Measurements from ENCODE around the gene ZNF436.

ZNF436 gene

DNA sequence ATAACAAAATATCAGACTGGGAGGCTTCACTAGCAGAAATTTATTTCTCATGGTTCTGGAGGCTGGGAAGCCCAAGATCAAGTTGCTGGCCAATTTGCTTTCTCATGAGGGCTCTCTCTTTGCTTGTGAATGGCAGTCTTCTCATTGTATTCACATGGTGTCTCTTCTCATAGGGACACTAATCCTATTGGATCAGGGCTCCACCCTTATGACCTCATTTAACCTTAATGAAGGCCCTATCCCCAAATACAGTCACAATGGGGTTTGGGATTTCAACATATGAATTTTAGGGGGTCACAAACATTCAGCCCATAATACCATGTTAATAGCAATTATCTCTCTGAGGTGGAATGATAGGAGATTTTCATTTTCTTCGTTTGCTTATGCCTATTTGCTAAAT, 29.6 kb upstream of the ZNF436 start:
- Histone ChIP-seq H3K9ac (ENCODE audit: low read depth, low read length) (no peak overlapping the region), H3K36me3 (ENCODE audit: insufficient read depth, low read length) (no peaks in the 10 kb centered on the region), H3K4me1 (ENCODE audit: insufficient read depth, low read length) (peaks cover 15% of the 10 kb centered on the region; the same call in 1 of the 2 replicates), H3K9me3 (ENCODE audit: control insufficient read depth, insufficient read depth, low read length) (peaks cover 2% of the 10 kb centered on the region; the same call in 1 of the 2 replicates)

GRCh38 chr1:23397908-23398307, 28.3 kb upstream of the ZNF436 start:
- Histone ChIP-seq H3K4me1 (ENCODE audit: insufficient read depth, low read length) (peaks cover 8% of the 10 kb centered on the region; the same call in 1 of the 2 replicates), H3K36me3 (ENCODE audit: insufficient read depth, low read length) (no peaks in the 10 kb centered on the region), H3K9ac (ENCODE audit: low read depth, low read length) (no peak overlapping the region), H3K9me3 (ENCODE audit: control insufficient read depth, insufficient read depth, low read length) (peaks cover 2% of the 10 kb centered on the region; the same call in 1 of the 2 replicates)

DNA sequence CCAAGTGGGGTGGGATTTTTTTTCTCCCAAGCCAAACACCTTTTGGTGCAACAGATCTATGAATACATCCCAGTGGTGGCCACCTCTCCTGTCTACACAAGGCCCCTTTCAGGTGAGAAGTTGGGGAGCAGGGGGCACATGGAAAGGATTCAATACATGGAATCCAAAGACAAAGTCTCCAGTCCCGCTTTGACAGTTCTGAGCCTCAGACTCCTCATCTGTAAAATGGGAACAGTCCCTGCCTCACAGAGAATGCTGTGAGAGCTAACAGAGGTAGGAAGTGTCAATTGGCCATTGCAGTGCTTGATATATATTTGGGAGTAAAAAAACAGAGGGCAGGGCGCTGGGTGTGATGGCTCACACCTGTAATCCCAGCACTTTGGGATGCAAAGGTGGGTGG, 26.7 kb upstream of the ZNF436 start:
- Histone ChIP-seq H3K9ac (ENCODE audit: low read depth, low read length) (no peak overlapping the region), H3K4me1 (ENCODE audit: insufficient read depth, low read length) (peaks cover 5% of the 10 kb centered on the region; the same call in 1 of the 2 replicates), H3K36me3 (ENCODE audit: insufficient read depth, low read length) (no peaks in the 10 kb centered on the region), H3K9me3 (ENCODE audit: control insufficient read depth, insufficient read depth, low read length) (peaks cover 2% of the 10 kb centered on the region; the same call in 1 of the 2 replicates)

DNA sequence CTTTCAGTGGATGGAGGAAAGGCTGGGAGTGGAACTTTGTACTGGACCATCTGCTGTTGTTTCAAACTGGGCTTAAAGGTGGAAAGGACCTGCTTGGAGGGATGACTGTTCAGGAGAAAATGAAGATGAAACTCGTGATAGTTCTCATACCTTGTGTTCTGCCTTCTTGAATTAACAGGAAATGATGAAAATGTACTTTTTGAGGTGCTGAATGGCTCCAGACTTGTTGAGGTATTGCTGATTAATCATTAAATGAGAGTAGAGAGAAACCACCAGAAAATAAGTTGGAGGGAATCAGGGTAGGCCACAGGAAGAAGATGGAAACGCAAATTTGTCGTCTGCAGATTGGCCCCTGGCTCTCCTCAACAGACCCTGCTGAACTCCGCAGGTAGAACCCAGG, 26.2 kb upstream of the ZNF436 start:
- H3K9me3 ChIP-seq (ENCODE audit: control insufficient read depth, insufficient read depth, low read length) = peaks cover 2% of the 10 kb centered on the region; the same call in 1 of the 2 replicates
- no peaks in the 10 kb centered on the region for H3K36me3 ChIP-seq (ENCODE audit: insufficient read depth, low read length)
- no peak overlapping the region for H3K9ac ChIP-seq (ENCODE audit: low read depth, low read length)
- H3K4me1 ChIP-seq (ENCODE audit: insufficient read depth, low read length) = peaks cover 5% of the 10 kb centered on the region; the same call in 1 of the 2 replicates

GRCh38 chr1:23395154-23395724, 25.6 kb upstream of the ZNF436 start:
- H3K9me3 ChIP-seq (ENCODE audit: control insufficient read depth, insufficient read depth, low read length) = peaks cover 2% of the 10 kb centered on the region; the same call in 1 of the 2 replicates
- H3K9ac ChIP-seq (ENCODE audit: low read depth, low read length) = no peak overlapping the region
- no peaks in the 10 kb centered on the region for H3K36me3 ChIP-seq (ENCODE audit: insufficient read depth, low read length)
- peaks cover 5% of the 10 kb centered on the region; the same call in 1 of the 2 replicates for H3K4me1 ChIP-seq (ENCODE audit: insufficient read depth, low read length)

DNA sequence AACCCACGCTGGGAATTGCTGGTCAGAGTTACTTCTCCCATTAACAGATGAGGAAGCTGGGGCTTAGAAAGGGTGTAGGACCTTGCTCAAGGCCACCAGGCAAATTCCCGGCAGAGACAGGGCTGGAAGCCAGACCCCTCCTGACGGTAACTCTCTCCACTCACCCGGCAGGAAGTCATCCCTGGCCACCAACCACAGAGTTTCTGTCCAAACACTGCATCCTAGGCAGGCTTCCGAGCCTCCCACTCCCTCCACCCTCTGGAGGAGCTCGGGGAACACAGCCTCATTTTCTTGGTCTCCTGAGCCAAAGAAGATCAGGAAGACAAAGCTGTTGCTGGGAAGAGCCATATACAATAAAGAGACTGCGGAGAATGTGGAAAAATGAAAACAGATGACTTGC, 25.0 kb upstream of the ZNF436 start:
- Histone ChIP-seq H3K9ac (ENCODE audit: low read depth, low read length) (no peak overlapping the region), H3K9me3 (ENCODE audit: control insufficient read depth, insufficient read depth, low read length) (peaks cover 2% of the 10 kb centered on the region; the same call in 1 of the 2 replicates), H3K36me3 (ENCODE audit: insufficient read depth, low read length) (no peaks in the 10 kb centered on the region), H3K4me1 (ENCODE audit: insufficient read depth, low read length) (peaks cover 5% of the 10 kb centered on the region; the same call in 1 of the 2 replicates)

DNA sequence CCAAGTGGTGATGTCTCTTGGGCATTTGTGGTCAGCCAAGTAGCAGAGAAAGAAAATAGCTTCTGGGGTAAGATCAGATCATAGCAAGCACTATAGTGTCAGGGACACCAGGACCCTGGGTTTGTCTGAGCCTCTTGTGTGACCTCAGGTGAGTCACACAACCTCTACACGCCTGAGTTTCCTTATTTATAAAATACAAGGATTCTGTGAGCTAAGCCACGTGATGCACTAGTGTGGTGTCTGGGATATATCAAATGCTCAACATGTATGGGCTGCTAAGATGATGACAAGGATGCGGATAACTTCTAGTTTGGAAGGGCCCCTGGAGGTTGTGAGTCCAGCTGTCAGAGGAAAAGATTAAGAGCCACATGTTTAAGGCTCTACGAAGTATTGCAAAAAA, 24.5 kb upstream of the ZNF436 start:
- Histone ChIP-seq H3K36me3 (ENCODE audit: insufficient read depth, low read length) (no peaks in the 10 kb centered on the region), H3K9me3 (ENCODE audit: control insufficient read depth, insufficient read depth, low read length) (peaks cover 2% of the 10 kb centered on the region; the same call in 1 of the 2 replicates), H3K9ac (ENCODE audit: low read depth, low read length) (no peak overlapping the region), H3K4me1 (ENCODE audit: insufficient read depth, low read length) (peaks cover 5% of the 10 kb centered on the region; the same call in 1 of the 2 replicates)

DNA sequence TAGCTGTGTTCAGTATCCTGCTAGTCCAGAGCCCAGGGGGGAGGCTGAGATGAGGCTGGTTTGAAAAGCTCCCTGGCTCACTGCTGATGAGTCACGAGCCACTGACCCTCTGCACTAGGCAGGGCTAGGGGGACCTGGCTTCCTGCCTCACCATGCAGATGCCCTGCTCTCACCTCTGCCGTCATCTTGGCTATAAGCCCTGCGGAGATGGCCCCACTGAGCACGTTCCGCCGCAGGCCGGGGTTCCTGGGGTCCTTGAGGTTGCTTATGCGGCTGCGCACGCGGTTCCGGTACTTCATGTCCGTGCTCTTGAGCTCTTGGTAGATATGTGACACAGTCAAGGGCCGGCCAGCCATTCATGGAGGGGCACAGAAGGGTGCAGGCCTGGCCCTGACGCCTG, 24.1 kb upstream of the ZNF436 start:
- H3K36me3 ChIP-seq (ENCODE audit: insufficient read depth, low read length) = no peaks in the 10 kb centered on the region
- peaks cover 2% of the 10 kb centered on the region; the same call in 1 of the 2 replicates for H3K9me3 ChIP-seq (ENCODE audit: control insufficient read depth, insufficient read depth, low read length)
- H3K9ac ChIP-seq (ENCODE audit: low read depth, low read length) = no peak overlapping the region
- H3K4me1 ChIP-seq (ENCODE audit: insufficient read depth, low read length) = peaks cover 5% of the 10 kb centered on the region; the same call in 1 of the 2 replicates

DNA sequence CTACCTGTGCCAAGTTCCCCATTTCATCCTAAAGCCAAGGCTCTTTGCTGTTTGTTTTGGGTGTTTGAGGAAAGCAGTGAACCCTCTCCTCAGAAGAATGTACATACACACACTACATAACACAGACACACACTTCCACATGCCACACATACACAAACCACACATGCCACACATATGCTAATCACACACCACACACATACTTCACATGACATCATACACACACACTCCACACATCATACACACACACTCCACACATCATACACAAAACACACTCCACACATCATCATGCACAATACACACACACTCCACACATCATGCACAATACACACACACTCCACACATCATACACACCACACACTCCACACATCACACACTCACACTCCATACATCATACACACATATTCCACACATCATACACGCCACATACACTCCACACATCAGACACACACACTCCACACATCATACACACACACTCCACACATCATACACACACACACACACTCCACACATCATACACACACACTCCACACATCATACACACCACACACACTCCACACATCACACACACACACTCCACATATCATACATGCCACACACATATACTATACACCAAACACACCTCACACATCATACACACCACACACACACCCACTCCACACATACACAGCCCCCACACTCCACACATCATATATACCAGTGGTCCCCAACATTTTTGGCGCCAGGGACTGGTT, 22.7 kb upstream of the ZNF436 start:
- peaks cover 5% of the 10 kb centered on the region; the same call in 1 of the 2 replicates for H3K4me1 ChIP-seq (ENCODE audit: insufficient read depth, low read length)
- H3K36me3 ChIP-seq (ENCODE audit: insufficient read depth, low read length) = no peaks in the 10 kb centered on the region
- no peak overlapping the region for H3K9ac ChIP-seq (ENCODE audit: low read depth, low read length)
- peaks cover 2% of the 10 kb centered on the region; the same call in 1 of the 2 replicates for H3K9me3 ChIP-seq (ENCODE audit: control insufficient read depth, insufficient read depth, low read length)

DNA sequence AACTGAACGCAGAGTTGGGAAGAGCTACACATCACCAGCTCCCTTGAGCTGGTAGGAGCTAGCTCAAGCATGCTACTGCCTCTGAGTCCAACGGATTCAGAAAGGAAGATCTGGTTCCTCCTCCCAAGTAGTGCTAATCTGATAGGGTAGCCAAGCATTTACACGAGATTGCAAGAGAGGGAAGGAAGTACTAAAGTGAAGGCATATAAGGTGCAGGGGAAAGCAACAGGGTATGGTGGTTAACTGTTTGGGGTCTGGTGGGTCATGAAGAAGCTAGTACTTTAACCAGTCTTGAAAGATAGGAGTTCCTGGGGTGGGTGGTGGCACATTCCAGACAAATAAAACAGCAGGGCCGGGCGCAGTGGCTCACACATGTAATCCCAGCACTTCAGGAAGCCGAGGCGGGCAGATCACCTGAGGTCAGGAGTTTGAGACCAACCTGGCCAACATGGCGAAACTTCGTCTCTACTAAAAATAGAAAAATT, 20.2 kb upstream of the ZNF436 start:
- H3K9me3 ChIP-seq (ENCODE audit: control insufficient read depth, insufficient read depth, low read length) = no peaks in the 10 kb centered on the region
- no peaks in the 10 kb centered on the region for H3K4me1 ChIP-seq (ENCODE audit: insufficient read depth, low read length)
- no peak overlapping the region for H3K9ac ChIP-seq (ENCODE audit: low read depth, low read length)
- no peaks in the 10 kb centered on the region for H3K36me3 ChIP-seq (ENCODE audit: insufficient read depth, low read length)

GRCh38 chr1:23387494-23387893, 17.9 kb upstream of the ZNF436 start:
- Histone ChIP-seq H3K9me3 (ENCODE audit: control insufficient read depth, insufficient read depth, low read length) (no peaks in the 10 kb centered on the region), H3K36me3 (ENCODE audit: insufficient read depth, low read length) (no peaks in the 10 kb centered on the region), H3K4me1 (ENCODE audit: insufficient read depth, low read length) (no peaks in the 10 kb centered on the region), H3K9ac (ENCODE audit: low read depth, low read length) (no peak overlapping the region)

DNA sequence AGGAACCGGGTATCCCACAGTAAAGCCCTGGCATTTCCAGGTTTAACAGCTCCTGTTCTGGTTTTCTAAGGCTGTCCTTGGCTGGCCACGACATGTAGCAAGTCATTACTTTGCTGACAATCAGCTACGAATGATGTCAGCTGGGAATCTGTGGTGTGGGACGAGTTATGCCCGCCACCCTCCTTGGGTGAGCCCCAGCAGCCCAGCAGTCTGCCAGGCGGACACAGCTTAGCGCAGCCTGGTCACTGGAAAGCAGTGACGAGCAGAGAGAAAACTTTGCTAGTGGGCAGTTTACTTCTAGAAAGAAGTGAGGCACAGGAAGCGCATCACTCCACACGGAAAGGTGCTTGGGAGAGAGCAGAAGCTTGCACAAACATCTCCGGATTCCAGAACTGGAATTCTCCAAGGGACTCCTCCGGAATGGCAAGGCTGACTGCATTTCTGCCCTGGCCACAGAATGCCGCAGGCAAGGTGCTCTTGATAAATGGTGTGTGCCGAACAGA, 15.5 kb upstream of the ZNF436 start:
- Histone ChIP-seq H3K9ac (ENCODE audit: low read depth, low read length) (no peak overlapping the region), H3K4me1 (ENCODE audit: insufficient read depth, low read length) (no peaks in the 10 kb centered on the region), H3K36me3 (ENCODE audit: insufficient read depth, low read length) (no peaks in the 10 kb centered on the region), H3K9me3 (ENCODE audit: control insufficient read depth, insufficient read depth, low read length) (no peaks in the 10 kb centered on the region)

DNA sequence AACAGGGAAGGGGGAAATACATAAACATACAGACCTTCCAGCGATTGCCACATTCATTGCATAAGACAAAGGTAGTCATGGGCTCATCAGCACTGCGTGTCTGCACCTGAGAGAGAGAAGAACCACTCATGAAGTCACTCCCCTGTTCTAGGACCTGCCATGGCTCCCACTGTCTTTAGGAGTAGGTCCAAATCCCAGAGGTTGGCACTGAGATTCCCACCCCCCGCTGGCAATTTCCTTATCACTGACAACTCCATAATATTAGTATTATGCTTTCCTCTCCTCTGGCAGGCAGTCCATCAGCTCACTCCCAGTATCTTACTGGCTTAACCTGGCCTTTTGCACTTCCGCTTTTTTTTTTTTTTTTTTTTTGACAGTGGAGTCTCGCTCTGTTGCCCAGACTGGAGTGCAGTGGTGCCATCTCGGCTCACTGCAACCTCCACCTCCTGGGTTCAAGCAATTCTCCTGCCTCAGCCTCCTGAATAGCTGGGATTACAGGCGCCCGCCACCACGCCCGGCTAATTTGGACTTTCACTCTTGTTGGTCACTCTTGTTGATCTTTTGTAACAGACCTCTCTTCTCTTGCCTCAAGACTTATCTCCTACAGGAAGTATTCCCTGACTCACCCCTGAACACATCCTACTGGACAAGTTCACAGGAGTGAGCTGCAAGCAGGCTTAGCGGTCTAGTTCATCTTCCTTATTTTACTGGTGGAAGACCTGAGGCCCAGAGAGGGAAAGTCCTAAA, 14.8 kb upstream of the ZNF436 start:
- H3K36me3 ChIP-seq (ENCODE audit: insufficient read depth, low read length) = no peaks in the 10 kb centered on the region
- no peak overlapping the region for H3K9ac ChIP-seq (ENCODE audit: low read depth, low read length)
- no peaks in the 10 kb centered on the region for H3K4me1 ChIP-seq (ENCODE audit: insufficient read depth, low read length)

GRCh38 chr1:23383577-23384311, 14.1 kb upstream of the ZNF436 start:
- no peaks in the 10 kb centered on the region for H3K36me3 ChIP-seq (ENCODE audit: insufficient read depth, low read length)
- no peaks in the 10 kb centered on the region for H3K4me1 ChIP-seq (ENCODE audit: insufficient read depth, low read length)
- H3K9ac ChIP-seq (ENCODE audit: low read depth, low read length) = no peak overlapping the region
- H3K9me3 ChIP-seq (ENCODE audit: control insufficient read depth, insufficient read depth, low read length) = no peaks in the 10 kb centered on the region

More for the DNA sequence above, 14.8 kb upstream of the ZNF436 start:
- no peaks in the 10 kb centered on the region for H3K9me3 ChIP-seq (ENCODE audit: control insufficient read depth, insufficient read depth, low read length)
